Left renal cortex interstitium (tissue), 4 donors: ENCODE measurements around the gene FHAD1. TPM values are rescaled to one million over a fixed set of nuclear protein-coding genes. Genes with fewer than 3 reads are reported as not detected.
"Not testable (repeated sequence)": the region's sequence is repeated elsewhere in the genome, so short reads cannot be mapped to it uniquely, and the experiment has no call there.

ENCODE experiments used
- DNase-seq, 4 donors: peaks; one replicate each; pipeline ENCODE4 v3.0.0-alpha.2; 2013; ENCODE audit warnings: low read depth in 4 of 4, low spot score in 2 of 4, missing footprints in 1 of 4
- polyA plus RNA-seq, 4 donors: library from polyadenylated mRNA; unstranded; fragments of 120-200 nt; gene quantifications; one replicate each; pipeline ENCODE4 v1.2.1, GENCODE V29; 2013; ENCODE audit not compliant: insufficient read length in 4 of 4

FHAD1 gene
- polyA plus RNA-seq, 4 donors: 2.2 to 5.3 (median 4.4) TPM

- DNase-seq: no peak
Measured at GRCh38 chr1:15388201-15388880, 141.3 kb downstream of the FHAD1 start.

GRCh38 chr1:15389828-15390227 is 142.8 kb downstream of the FHAD1 start:
- DNase-seq: not testable (repeated sequence)

GRCh38 chr1:15390667-15391066 is 143.6 kb downstream of the FHAD1 start:
- no peak for DNase-seq

GRCh38 chr1:15391366-15391765 is 144.3 kb downstream of the FHAD1 start:
- DNase-seq: no peak

- no peak for DNase-seq
Measured at GRCh38 chr1:15393475-15394257, 146.6 kb downstream of the FHAD1 start.

GRCh38 chr1:15394258-15394690 is 147.3 kb downstream of the FHAD1 start:
- no peak for DNase-seq

GRCh38 chr1:15397236-15397635 is 150.2 kb downstream of the FHAD1 start:
- no peak for DNase-seq

GRCh38 chr1:15399710-15400109 is 152.7 kb downstream of the FHAD1 start:
- DNase-seq: no peak

- no peak for DNase-seq
Measured at GRCh38 chr1:15400627-15401026, 153.6 kb downstream of the FHAD1 start.

GRCh38 chr1:15401391-15402055 is 154.5 kb downstream of the FHAD1 start:
- no peak for DNase-seq

GRCh38 chr1:15402809-15403450 is 155.9 kb downstream of the FHAD1 start:
- DNase-seq: no peak

GRCh38 chr1:15403962-15404580 is 157.0 kb downstream of the FHAD1 start:
- DNase-seq: no peak

- no peak for DNase-seq
Measured at GRCh38 chr1:15405106-15405850, 158.3 kb downstream of the FHAD1 start.

- no peak for DNase-seq
Measured at GRCh38 chr1:15406614-15407559, 159.9 kb downstream of the FHAD1 start.

GRCh38 chr1:15407580-15407979 is 160.6 kb downstream of the FHAD1 start:
- no peak for DNase-seq

GRCh38 chr1:15408890-15409387 is 161.9 kb downstream of the FHAD1 start:
- no peak for DNase-seq

GRCh38 chr1:15409388-15410222 is 162.6 kb downstream of the FHAD1 start, which contains the start of gene EFHD2:
Gene EFHD2, plus strand, starts transcription at chr1:15409888. Its CDS starts 84 bp downstream, at chr1:15409972.
- peak in 2 of 4 donors; percentile 75 to 83 for DNase-seq
